Stomach (tissue), 9 donors: ENCODE data around the gene PRKAB1. TPM values are rescaled to one million over a fixed set of nuclear protein-coding genes. Genes with fewer than 3 reads are reported as not detected.

Experiments used
- DNase-seq, 2 donors: peaks; one replicate each; pipeline versions ENCODE4 v3.0.0 to v3.0.0-alpha.2; 2013 to 2019
- H3K27ac ChIP-seq, 5 donors: fragments of 200-600 bp in 4 of 5; sonication (generic) in 4 of 5; one replicate each; pipeline ENCODE4 v1.5.1; 2013 to 2019; ENCODE audit warnings: mild to moderate bottlenecking in 1 of 5, moderate library complexity in 1 of 5
- H3K27me3 ChIP-seq, 3 donors: fragments of 200-600 bp; sonication (generic); one replicate each; pipeline ENCODE4 v1.5.1; 2017 to 2019; ENCODE audit warnings: mixed run types in 1 of 3
- H3K36me3 ChIP-seq, 4 donors: fragments of 200-600 bp; sonication (generic); 1 replicate in 3 of 4; 2 replicates in 1 of 4; pipeline ENCODE4 v1.5.1; 2016 to 2019
- H3K4me1 ChIP-seq, 4 donors: fragments of 200-600 bp; sonication (generic); one replicate each; pipeline ENCODE4 v1.5.1; 2016 to 2019
- H3K4me3 ChIP-seq, 4 donors: fragments of 200-600 bp; sonication (generic) in 3 of 4; one replicate each; pipeline ENCODE4 v1.5.1; 2016 to 2019; ENCODE audit warnings: mild to moderate bottlenecking in 1 of 4
- H3K9me3 ChIP-seq, 4 donors: fragments of 200-600 bp; sonication (generic); one replicate each; pipeline ENCODE4 v1.5.1; 2016 to 2019
- EP300 ChIP-seq: sonication (generic); formaldehyde crosslinking; IDR thresholded peaks from one replicate; pipeline ENCODE4 v1.6.1; 2017; ENCODE audit warnings: antibody characterized with exemption
- POLR2A ChIP-seq, 4 donors: fragments of 450-650 bp; IDR thresholded peaks; one replicate each; pipeline ENCODE4 v1.6.1; 2016; ENCODE audit warnings: antibody characterized with exemption in 4 of 4, control low read depth in 2 of 4, mild to moderate bottlenecking in 1 of 4, moderate library complexity in 1 of 4
- POLR2AphosphoS5 ChIP-seq, 3 donors: sonication (generic); formaldehyde crosslinking; IDR thresholded peaks; one replicate each; pipeline ENCODE4 v1.6.1; 2016; ENCODE audit warnings: antibody characterized with exemption in 3 of 3
- WGBS, 5 donors: extraction: QIAGEN DNeasy Blood & Tissue Kit in 3 of 5; methylation state at CpG; one replicate each; pipeline versions ENCODE4 v1.1.5 to v1.1.7; 2013 to 2018; 5-methylcytosine and 5-hydroxymethylcytosine counted together
- intact Hi-C: fragments of 100-400 bp; cut with DNase I; formaldehyde crosslinking; loops from one replicate; pipeline ENCODE4 v1.15.1; 2023; ENCODE audit warnings: low total_unique reads
- polyA plus RNA-seq, 3 donors: library from polyadenylated mRNA; stranded (reverse); fragments of 200-250 nt; gene quantifications; one replicate each; pipeline ENCODE4 v1.2.3, GENCODE V29; 2013
- total RNA-seq, 5 donors: library from RNA; depleted of rRNA; stranded (reverse); fragments of >200 nt; gene quantifications; one replicate each; pipeline versions ENCODE4 v1.1.0 to v1.2.3, GENCODE V29; 2014 to 2016
- TF ChIP-seq, protein P1 (sequence below), 7 experiments: fragments of 450-650 bp in 4 of 7; fragments of 200-600 bp in 3 of 7; sonication (generic) in 3 of 7; IDR thresholded peaks; one replicate each; pipeline ENCODE4 v1.5.1; 2016 to 2019; ENCODE audit warnings: antibody characterized with exemption in 7 of 7, control low read depth in 2 of 7, mild to moderate bottlenecking in 1 of 7
- donor health status: healthy with polysubstance abuse.
- donor health status: Bipolar disorder and iron deficiency.
- donor health status: healthy.

The PRKAB1 gene
- total and polyA plus RNA-seq, 8 donors: 22.6 to 143 (median 50.8) TPM

- H3K4me3 ChIP-seq: no peak overlapping the region
- no peaks in the 10 kb centered on the region for H3K36me3 ChIP-seq
- H3K27me3 ChIP-seq: peaks cover 0 to 7% (median 0%) of the 10 kb centered on the region in 3 donors
- no peak overlapping the region for H3K27ac ChIP-seq
- no peaks in the 10 kb centered on the region for H3K4me1 ChIP-seq
- no peaks in the 10 kb centered on the region for H3K9me3 ChIP-seq
- peak in 1 of 2 donors; percentile 23 for DNase-seq
- WGBS, 5 donors: 54 to 76% (median 64%) methylated on average over 4 of the region's 4 CpGs
- TF ChIP-seq EP300 (no peak), POLR2AphosphoS5 (IDR thresholded peaks at IDR 0.05) (no peak), POLR2A (IDR thresholded peaks at IDR 0.05) (no peak)
- TF ChIP-seq, protein P1, sequence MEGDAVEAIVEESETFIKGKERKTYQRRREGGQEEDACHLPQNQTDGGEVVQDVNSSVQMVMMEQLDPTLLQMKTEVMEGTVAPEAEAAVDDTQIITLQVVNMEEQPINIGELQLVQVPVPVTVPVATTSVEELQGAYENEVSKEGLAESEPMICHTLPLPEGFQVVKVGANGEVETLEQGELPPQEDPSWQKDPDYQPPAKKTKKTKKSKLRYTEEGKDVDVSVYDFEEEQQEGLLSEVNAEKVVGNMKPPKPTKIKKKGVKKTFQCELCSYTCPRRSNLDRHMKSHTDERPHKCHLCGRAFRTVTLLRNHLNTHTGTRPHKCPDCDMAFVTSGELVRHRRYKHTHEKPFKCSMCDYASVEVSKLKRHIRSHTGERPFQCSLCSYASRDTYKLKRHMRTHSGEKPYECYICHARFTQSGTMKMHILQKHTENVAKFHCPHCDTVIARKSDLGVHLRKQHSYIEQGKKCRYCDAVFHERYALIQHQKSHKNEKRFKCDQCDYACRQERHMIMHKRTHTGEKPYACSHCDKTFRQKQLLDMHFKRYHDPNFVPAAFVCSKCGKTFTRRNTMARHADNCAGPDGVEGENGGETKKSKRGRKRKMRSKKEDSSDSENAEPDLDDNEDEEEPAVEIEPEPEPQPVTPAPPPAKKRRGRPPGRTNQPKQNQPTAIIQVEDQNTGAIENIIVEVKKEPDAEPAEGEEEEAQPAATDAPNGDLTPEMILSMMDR (IDR thresholded peaks at IDR 0.05): no peak
- intact Hi-C loops: no loop called here
Measured at GRCh38 chr12:119624966-119625365, 43.0 kb upstream of the PRKAB1 start.

DNA sequence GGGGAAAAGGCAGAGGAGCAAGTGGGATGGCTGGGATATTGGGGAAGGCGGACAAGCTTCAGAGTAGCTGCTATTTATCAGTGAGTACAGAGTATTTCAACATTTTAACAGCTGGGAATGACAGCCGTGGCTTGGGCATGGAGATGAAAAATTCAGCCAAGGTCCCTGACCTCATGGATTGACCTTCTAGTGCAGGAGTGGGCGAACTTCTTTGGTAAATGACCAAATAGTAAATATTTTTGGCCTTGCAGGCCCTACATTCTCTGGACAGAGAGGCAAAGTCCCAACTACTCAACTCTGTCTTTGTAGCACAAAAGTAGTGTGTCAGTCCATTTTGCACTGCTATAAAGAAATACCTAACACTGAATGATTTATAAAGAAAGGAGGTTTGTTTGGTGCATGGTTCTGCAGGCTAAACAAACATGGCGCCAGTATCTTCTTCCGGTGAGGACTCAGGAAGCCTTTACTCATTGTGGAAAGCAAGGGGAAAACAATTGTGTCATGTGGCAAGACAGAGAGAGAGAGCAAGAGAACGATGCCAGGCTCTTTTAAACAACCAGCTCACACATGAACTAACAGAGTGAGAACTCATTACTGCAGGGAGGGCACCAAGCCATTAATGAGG is 40.8 kb upstream of the PRKAB1 start:
- intact Hi-C loops: no loop called here
- no peak overlapping the region for H3K27ac ChIP-seq
- no peak for TF ChIP-seq EP300
- TF ChIP-seq, protein P1 (IDR thresholded peaks at IDR 0.05): no peak
- no peak for TF ChIP-seq POLR2AphosphoS5 (IDR thresholded peaks at IDR 0.05)
- no peak for TF ChIP-seq POLR2A (IDR thresholded peaks at IDR 0.05)
- WGBS, 5 donors: 53 to 71% (median 69%) methylated on average over 6 of the region's 6 CpGs
- H3K4me1 ChIP-seq: no peaks in the 10 kb centered on the region
- H3K36me3 ChIP-seq: no peaks in the 10 kb centered on the region
- peaks cover 0 to 7% (median 0%) of the 10 kb centered on the region in 3 donors for H3K27me3 ChIP-seq
- H3K4me3 ChIP-seq: no peak overlapping the region
- DNase-seq: no peak
- no peaks in the 10 kb centered on the region for H3K9me3 ChIP-seq

DNA sequence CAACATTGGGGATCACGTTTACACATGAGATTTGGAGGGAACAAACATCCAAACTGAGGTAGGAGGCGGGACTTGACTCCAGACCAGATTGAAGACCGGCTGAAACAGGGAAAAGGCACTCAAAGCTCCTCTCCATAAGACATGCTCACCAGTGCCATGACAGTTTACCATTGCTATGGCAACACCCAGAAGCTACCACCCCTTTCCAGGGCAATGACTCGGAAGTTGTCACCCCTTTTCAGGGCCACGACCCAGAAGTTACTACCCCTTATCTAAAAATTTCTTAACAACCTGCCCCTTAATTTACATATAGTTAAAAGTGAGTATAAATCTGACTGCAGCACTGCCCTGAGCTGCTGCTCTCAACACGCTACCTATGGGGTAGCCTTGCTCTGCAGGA is 40.2 kb upstream of the PRKAB1 start:
- H3K27ac ChIP-seq: no peak overlapping the region
- H3K36me3 ChIP-seq: no peaks in the 10 kb centered on the region
- peaks cover 0 to 7% (median 0%) of the 10 kb centered on the region in 3 donors for H3K27me3 ChIP-seq
- TF ChIP-seq POLR2A (IDR thresholded peaks at IDR 0.05): no peak
- H3K4me3 ChIP-seq: no peak overlapping the region
- 70 to 86% (median 73%) methylated on average over 5 to 6 of the region's 6 CpGs for WGBS, 5 donors
- intact Hi-C loops: no loop called here
- H3K9me3 ChIP-seq: no peaks in the 10 kb centered on the region
- no peaks in the 10 kb centered on the region for H3K4me1 ChIP-seq
- no peak for DNase-seq

GRCh38 chr12:119630223-119630780 is 37.6 kb upstream of the PRKAB1 start:
- Histone ChIP-seq H3K4me3 (no peak overlapping the region), H3K4me1 (no peaks in the 10 kb centered on the region), H3K27me3 (no peaks in the 10 kb centered on the region), H3K36me3 (no peaks in the 10 kb centered on the region), H3K27ac (no peak overlapping the region), H3K9me3 (no peaks in the 10 kb centered on the region)
- intact Hi-C loops: no loop called here
- TF ChIP-seq, protein P1 (IDR thresholded peaks at IDR 0.05): no peak
- TF ChIP-seq EP300 (no peak), POLR2A (IDR thresholded peaks at IDR 0.05) (no peak), POLR2AphosphoS5 (IDR thresholded peaks at IDR 0.05) (no peak)
- no peak for DNase-seq
- WGBS, 5 donors: 84 to 91% (median 88%) methylated on average over 7 of the region's 7 CpGs

GRCh38 chr12:119630962-119631550 is 36.9 kb upstream of the PRKAB1 start:
- no peaks in the 10 kb centered on the region for H3K9me3 ChIP-seq
- H3K27ac ChIP-seq: no peak overlapping the region
- TF ChIP-seq EP300 (no peak), POLR2A (IDR thresholded peaks at IDR 0.05) (no peak), POLR2AphosphoS5 (IDR thresholded peaks at IDR 0.05) (no peak)
- TF ChIP-seq, protein P1 (IDR thresholded peaks at IDR 0.05): no peak
- no peak overlapping the region for H3K4me3 ChIP-seq
- 46 to 100% (median 89%) methylated on average over 1 of the region's 1 CpG for WGBS, 5 donors
- DNase-seq: no peak
- H3K27me3 ChIP-seq: peaks cover 0 to 7% (median 0%) of the 10 kb centered on the region in 3 donors
- H3K4me1 ChIP-seq: no peaks in the 10 kb centered on the region
- intact Hi-C loops: no loop called here
- no peaks in the 10 kb centered on the region for H3K36me3 ChIP-seq
